PC-9 (cell line): Measurements from ENCODE around the gene UGT1A1.

Experiments
- EZH2 ChIP-seq: fragments of 200-600 bp; sonication (generic); IDR thresholded peaks from 2 replicates; pipeline ENCODE4 v1.8.0; 2017; ENCODE audit warnings: antibody characterized with exemption, low read depth
- TF ChIP-seq, protein P1 (sequence below): fragments of 200-600 bp; sonication (generic); conservative IDR thresholded peaks from 2 replicates; pipeline ENCODE4 v1.6.1; 2017; ENCODE audit warnings: mixed run types, antibody characterized with exemption, mild to moderate bottlenecking, moderate library complexity

DNA sequence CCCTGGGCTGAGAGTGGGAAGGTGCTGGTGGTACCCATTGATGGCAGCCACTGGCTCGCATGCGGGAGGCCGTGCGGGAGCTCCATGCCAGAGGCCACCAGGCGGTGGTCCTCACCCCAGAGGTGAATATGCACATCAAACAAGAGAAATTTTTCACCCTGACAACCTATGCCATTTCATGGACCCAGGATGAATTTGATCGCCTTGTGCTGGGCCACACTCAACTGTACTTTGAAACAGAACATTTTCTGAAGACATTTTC lies 12.9 kb upstream of the UGT1A1 start:
- TF ChIP-seq EZH2, result no peak
- TF ChIP-seq, protein P1, sequence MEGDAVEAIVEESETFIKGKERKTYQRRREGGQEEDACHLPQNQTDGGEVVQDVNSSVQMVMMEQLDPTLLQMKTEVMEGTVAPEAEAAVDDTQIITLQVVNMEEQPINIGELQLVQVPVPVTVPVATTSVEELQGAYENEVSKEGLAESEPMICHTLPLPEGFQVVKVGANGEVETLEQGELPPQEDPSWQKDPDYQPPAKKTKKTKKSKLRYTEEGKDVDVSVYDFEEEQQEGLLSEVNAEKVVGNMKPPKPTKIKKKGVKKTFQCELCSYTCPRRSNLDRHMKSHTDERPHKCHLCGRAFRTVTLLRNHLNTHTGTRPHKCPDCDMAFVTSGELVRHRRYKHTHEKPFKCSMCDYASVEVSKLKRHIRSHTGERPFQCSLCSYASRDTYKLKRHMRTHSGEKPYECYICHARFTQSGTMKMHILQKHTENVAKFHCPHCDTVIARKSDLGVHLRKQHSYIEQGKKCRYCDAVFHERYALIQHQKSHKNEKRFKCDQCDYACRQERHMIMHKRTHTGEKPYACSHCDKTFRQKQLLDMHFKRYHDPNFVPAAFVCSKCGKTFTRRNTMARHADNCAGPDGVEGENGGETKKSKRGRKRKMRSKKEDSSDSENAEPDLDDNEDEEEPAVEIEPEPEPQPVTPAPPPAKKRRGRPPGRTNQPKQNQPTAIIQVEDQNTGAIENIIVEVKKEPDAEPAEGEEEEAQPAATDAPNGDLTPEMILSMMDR, result no peak
